ENCODE data around the gene AWAT1.

DNA sequence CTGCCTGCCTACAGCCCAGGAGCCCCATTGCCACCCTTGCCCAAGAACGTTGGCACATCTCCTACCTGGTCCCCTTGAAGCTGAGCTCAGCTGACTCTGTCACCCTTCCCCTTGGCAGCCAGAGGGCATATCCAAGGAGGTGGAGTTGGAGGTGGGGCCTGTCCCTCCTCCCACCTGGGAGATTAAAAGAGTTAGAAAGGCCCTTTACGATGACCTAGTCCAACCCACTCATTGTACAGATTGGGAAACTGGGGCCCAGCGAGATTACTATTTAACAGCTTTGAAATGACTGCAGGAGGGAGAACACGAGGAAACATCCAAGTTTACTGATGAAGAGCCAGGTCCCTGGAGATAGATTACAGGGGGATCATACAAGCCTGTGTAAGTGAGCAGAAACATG is 25.6 kb downstream of the AWAT1 start, which contains the start of gene P2RY4:
- no peak for TF ChIP-seq CTCF (IDR thresholded peaks at IDR 0.05; ENCODE audit: poor library complexity, severe bottlenecking)
- no peak for TF ChIP-seq SMC3 (conservative IDR thresholded peaks at IDR 0.05; ENCODE audit: poor library complexity)
- no peak for TF ChIP-seq RAD21 (conservative IDR thresholded peaks at IDR 0.05)
- no peak for TF ChIP-seq EP300 (conservative IDR thresholded peaks at IDR 0.05; ENCODE audit: poor library complexity, severe bottlenecking)
- no peak for TF ChIP-seq EZH2 (IDR thresholded peaks at IDR 0.05; ENCODE audit: borderline replicate concordance, insufficient read depth, low read length, poor library complexity, severe bottlenecking)
- no peak for TF ChIP-seq POLR2AphosphoS5 (IDR thresholded peaks at IDR 0.05)
- no peak for TF ChIP-seq MXI1 (conservative IDR thresholded peaks at IDR 0.05; ENCODE audit: poor library complexity, severe bottlenecking)
- no peak for TF ChIP-seq TAF1 (IDR thresholded peaks at IDR 0.05; ENCODE audit: low read depth)
- TF ChIP-seq, protein P1, sequence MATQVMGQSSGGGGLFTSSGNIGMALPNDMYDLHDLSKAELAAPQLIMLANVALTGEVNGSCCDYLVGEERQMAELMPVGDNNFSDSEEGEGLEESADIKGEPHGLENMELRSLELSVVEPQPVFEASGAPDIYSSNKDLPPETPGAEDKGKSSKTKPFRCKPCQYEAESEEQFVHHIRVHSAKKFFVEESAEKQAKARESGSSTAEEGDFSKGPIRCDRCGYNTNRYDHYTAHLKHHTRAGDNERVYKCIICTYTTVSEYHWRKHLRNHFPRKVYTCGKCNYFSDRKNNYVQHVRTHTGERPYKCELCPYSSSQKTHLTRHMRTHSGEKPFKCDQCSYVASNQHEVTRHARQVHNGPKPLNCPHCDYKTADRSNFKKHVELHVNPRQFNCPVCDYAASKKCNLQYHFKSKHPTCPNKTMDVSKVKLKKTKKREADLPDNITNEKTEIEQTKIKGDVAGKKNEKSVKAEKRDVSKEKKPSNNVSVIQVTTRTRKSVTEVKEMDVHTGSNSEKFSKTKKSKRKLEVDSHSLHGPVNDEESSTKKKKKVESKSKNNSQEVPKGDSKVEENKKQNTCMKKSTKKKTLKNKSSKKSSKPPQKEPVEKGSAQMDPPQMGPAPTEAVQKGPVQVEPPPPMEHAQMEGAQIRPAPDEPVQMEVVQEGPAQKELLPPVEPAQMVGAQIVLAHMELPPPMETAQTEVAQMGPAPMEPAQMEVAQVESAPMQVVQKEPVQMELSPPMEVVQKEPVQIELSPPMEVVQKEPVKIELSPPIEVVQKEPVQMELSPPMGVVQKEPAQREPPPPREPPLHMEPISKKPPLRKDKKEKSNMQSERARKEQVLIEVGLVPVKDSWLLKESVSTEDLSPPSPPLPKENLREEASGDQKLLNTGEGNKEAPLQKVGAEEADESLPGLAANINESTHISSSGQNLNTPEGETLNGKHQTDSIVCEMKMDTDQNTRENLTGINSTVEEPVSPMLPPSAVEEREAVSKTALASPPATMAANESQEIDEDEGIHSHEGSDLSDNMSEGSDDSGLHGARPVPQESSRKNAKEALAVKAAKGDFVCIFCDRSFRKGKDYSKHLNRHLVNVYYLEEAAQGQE (IDR thresholded peaks at IDR 0.05; ENCODE audit: borderline replicate concordance), result no peak

Measured in neural cell (in vitro differentiated cells).